NCI-H2171 treated with DMSO at 0.1 percent for 48 hours (cell line): ENCODE results near the gene DPH6.
"Not testable (repeated sequence)": the region's sequence is repeated elsewhere in the genome, so short reads cannot be mapped to it uniquely, and the experiment has no call there.

Source experiments
- DNase-seq: peaks from one replicate; lab custom pipeline; 2025; lab: John Stamatoyannopoulos, UW

Gene DPH6

DNA sequence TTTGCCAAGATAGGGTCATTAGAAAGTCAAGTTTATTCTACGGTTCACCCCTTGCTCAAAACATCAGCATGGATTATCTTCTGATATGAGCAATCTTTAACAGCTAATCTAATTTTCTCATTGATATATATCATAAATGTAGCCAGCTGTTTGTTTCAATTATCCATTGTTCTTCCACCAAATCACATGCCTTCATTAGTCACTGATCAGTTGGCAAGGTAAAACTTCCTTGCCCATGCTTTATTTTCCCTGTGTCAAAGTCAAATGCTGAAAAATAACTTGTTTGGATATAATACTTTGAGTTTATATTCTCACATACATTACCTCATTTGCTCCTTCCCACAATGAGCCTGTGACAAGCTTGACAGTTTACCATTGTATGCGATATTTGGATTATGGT, 60.6 kb downstream of the DPH6 start:
- no peak for DNase-seq

DNA sequence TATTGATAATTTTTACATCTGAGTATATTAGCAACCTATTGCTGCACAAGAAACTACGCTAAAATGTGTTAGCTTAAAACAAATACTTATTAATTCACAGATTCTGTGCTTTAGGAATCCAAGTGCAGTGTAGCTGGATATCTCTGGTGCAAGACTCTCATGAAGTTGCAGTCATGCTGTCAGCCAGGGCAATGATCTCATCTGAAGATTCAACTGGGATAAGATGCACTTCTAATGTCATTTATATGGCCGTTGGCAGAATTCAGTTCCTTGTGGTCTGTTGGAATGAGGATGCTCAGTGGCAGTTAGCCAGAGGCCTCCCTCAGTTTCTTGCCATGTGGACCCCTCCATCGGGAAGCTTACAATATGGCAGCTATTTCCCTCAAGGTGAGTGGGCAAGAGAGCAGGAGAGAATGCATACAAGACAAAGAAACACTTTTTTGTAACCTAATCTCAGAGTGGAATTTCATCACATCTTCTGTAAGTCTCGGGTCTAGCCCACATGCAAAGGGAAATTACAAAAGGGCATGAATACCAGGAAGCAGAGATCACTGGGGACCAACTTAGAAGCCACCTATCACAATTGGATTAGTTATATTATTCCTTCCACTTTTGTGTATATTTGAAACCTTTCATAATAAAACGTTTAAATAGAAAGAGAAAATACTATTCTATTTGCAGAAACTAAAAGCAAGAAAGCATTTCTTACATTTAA, 61.6 kb downstream of the DPH6 start:
- DNase-seq = no peak

DNA sequence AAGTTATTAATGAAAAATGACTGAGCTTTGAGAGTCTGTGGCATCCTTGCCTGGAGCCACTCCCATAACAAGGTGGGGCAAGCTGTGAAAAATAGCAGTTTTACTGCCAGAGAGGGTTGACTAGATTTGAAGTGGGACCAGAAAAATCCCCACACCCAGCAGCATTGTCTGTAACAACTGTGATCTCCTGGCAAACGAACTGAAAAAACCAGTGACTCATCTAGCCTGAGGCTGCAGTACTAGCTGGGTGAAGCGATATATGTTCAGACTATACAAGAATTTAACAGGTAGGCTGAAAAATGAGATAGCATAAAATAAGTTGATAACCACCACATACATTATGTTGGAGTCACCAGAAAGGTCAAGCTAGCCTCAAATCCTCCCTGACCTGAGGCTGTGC, 64.0 kb downstream of the DPH6 start:
- DNase-seq = no peak

DNA sequence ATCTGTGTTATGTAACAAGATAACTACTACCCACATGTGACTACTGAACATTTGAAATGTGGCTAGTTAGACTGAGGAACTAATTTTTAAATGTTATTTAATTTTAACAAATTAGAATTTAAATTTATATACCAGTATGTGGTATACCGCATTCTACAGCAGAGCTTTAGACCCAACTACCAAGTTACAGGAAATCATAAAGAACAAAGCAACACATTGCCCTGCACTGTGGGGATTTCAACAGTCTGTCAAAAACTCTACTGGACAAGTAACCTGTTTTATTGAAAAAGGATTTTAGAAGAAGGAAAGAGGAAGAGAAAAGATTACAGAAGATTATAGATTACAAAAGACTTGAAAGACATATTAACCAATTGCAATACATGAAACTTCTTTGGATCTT, 64.9 kb downstream of the DPH6 start:
- DNase-seq = no peak

DNA sequence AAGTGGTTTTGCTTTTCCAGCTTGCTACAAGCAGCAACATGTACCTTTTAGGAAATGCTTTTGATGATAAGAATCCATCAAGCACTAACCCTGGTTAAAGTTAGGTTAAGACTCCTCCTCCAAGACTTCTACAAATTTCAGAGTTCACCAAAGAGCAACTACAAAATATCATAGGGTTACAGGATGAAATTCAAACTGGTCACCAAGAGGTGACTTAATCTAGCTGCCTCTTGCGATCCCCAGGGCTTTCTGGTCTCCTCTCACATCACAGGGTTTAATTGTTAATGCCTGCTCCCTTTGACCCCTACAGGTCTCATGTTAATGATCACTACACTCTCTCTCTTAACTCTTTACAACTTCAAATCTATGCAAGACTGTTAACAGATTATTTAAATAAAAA, 66.5 kb downstream of the DPH6 start:
- DNase-seq = no peak

DNA sequence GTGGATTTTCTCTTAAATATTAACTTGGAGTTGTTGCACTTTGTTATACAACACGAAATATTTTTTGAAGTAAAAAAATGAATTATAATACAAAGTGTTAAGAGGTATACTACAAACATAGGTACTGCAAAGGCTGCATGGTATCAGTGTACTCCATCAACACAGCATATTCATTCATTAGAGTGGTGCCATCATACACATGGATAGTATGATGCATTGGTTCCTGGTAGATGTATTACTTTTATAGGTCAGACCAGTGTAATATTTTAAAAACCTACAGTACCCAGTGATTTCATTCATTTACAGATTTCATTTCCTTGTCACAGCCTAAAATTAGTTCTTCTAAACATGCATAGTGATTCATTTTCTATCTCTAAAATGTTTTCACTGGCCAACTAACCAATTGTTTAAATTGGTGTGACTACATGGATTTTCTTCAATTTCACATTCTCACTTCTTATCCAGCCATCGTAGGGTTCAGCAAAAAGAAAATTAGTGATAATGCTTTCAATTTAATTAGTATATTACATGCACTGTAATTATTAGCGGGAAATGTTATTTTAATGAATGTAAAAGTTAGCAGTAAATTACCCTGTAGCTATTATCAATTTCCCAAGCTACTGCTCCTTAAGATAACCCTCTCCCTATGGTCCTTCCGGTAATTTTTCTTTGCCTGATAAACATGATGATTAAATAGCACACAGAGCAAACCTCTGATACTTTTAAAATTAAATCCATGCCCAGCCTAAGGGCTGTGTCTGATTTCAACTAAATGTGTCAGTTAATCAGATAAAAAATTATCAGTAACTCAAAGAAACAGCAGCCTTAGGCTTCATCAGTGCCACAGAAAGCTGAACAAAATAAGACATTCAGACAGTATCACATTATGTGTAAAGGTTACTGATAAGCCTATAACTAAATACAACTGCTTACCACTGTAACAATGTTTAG, 68.4 kb downstream of the DPH6 start:
- no peak for DNase-seq

DNA sequence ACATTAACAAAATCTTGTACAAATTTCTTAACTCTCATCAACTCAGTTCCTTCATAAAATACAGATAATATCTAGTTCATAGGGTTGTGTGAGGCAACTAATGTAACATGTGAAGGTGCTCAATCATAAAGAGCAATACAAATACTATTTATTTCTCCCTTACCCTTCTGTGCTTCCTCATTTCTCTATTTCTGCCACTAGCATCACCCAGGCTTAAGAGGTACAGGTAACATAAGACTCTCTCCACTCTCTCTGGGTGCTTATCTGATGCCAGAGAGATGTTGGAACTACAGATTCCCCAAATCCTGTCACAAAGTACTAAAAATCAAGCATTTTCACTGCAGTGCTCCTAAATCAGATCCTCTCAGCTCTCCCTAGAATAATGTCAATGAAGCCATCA, 74.9 kb downstream of the DPH6 start:
- no peak for DNase-seq

DNA sequence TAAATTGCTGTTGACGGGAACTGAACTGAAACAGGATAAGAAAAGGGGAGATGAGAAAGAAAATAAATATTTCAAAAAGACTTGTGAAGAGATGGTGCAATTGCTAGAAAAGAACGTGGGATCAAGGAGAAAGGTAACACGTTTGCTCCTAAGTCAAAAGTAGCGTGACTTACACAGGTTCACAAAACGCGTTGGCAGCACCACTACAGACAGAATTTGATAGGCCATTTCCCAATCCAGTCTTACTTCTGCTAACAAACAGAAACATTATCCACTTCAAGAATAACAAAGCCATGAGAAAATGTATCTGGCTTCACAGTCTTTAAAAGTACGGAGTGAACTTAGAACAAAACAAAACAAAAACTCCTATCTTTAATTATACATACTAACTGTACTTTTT, 75.5 kb downstream of the DPH6 start:
- DNase-seq = no peak

DNA sequence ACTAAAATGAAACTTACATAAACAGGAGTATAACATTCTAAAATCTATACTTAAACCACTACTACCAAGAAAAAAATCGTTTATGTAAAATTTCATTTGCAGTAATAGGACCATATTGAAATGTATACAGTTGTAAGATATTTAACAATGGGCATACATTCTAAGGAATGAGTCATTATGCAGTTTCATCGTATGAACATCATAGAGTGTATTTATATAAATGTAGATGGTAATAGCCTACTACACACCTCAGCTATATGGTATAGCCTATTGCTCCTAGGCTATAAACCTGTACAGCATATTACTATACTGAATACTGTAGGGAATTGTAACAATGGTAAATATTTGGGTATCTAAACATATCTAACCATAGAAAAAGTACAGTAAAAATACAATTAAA, 79.5 kb downstream of the DPH6 start:
- DNase-seq = no peak

DNA sequence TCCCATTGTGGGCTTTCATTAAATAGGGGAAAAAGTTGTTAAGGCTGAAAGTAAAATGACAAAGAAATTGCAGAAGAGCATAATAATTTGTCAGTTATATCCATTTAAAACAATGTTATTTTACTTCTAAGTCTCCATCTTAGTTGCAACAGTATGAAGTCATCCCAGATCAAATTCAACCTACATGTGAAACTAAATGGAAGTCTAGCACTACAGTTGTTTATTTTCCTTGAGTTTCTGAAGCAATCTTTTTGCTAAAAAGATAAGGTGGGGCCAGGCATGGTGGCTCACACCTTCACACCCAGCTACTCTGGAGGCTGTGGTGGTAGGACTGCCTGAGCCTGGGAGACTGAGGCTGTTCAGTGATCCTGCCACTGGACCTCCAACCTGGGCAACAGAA, 80.2 kb downstream of the DPH6 start:
- DNase-seq = no peak

DNA sequence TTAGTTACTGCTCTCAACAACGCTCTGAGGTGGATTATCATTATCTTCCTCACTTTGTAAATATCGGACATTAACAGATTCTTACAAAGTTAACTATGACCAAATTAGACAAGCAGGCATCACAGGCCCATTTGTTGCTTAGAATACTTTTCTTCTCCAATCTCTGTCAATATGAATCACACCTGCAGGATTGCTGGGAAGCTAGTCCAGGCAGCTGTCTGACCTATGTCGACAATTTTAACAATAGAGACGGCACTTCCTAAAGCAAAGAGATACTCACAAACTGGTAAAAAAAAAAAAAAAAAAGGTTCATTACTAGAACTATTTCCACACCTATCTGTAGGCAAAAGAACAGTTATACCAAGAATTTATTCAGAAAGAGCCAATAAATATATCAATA, 85.3 kb downstream of the DPH6 start:
- DNase-seq = no peak

DNA sequence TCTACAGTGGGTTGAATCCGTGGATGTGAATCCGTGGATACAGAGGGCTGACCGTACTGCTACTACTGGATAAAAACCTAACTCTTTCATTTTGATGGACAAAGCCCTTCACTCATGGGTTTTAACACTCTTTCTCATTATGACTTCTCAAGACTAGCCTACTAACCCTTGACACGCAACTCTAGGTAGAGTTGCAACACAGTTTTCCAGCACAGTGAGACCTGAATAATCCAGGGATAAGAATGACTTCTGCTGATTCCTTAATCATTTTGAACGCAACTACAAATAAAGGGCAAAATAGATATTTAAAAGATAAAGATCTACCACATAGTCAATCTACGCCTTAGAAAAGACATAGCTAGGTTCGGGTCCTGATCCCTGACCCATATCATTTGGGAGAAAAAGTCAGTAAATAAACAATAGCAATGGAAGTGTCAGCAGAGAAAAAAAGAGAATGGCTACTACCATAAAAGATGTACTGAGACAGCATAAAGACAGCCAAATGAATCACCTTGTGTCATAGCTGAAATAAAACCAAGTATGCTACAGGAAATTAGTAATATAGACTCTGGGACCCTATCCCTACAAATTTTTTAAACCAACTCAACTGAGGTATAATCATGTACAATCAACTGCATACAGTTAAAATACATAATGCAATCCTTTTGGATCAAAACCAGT, 87.6 kb downstream of the DPH6 start:
- no peak for DNase-seq

DNA sequence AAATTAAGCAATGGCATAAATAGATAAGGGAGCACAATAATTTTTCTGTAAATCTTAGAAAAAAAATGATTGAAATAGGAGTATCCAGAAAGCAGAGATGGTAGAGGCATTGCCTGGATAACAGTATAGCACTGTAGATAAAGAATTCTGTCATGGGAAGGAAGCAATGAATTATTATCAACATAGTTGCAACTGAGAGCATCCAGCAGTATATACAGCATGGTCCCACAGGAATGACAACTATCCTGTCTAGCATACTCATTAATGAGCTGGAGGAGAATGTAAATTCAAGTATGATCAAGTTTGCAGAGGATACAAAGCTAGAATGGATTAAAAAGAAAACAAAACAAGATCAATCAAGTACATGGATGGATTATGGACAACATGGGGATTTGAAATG, 90.8 kb downstream of the DPH6 start:
- DNase-seq = no peak

DNA sequence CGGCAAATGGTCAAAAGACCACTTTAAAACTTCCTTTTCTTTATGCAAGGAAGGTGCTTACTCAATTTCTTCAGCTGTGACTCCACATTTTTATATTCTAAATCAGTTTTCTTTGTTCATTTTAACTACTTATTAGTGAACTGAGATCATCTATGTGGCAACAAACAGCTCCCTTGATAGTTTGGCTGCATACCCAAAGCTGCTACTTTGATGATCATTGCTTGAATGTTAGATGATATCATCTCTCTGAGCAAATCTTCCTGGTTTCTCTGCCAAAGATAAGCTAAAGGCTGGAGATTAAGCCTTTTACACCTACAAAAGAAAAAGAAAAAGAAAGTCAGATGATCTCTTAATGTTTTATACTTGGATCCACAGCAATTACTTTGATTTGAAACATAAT, 95.5 kb downstream of the DPH6 start:
- no peak for DNase-seq

DNA sequence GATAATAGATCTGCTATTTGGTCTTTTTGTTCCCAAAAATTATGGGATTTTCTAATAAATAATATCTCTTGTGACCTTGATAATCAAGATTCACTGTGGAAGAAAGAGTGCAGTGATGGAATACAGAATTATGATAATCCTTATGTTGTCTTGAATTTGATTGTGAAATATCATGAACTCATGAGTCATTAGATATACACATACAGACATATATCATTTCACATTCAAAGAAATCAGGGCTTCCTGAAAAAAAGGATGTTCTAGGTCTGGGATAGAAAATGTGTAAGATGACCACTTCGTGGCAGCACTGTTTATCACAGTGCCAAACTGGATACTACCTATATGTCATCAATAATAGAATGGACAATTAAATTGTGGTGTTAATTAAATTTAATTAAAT, 97.7 kb downstream of the DPH6 start:
- no peak for DNase-seq

DNA sequence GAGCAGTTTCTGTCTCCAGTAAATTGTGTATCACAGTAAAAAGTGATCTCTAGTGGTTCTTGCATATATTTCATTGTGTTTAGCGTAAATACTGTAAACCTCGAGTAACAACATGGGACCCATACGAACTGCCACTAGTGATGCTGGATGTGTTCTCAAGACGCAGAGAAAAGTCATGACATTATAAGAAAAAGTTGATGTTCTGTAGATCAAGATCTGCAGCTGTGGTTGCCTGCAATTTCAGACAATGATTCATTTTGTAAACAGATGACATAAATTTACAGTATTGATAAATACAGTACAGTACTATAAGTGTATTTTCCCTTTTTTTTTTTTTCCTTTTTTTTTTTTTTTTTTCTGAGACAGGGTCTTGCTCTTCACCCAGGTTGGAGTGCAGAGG, 100.1 kb downstream of the DPH6 start:
- DNase-seq = no peak

DNA sequence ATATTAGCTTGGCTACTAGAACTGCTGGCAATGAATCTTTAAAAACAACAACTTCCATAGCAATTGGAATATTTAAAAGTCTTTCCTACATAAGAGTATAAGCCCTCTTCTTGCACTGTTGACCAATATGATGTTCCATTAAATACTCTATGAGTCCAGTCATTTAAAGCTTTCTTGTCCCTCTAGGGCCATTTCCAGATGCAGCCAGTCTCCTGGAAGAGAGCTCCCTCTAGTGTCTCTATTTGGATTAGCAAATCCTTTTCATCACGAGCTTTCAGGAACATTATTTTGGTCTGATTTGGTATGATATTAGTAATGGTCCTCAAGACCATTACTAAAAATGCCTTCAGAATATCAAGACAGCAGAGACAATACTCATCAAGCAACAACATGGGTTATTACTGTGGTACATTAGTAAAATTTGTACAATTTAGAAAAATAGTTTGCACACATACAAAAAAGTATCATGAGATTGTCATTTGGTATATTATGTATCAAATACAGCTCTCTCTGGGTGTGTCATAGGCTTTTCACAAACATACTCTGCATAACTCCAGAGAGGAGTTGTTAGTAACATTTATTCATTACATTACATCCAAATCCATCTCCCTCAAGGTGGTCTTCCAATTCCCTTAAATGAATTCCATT, 101.3 kb downstream of the DPH6 start:
- DNase-seq = peak; percentile 14

DNA sequence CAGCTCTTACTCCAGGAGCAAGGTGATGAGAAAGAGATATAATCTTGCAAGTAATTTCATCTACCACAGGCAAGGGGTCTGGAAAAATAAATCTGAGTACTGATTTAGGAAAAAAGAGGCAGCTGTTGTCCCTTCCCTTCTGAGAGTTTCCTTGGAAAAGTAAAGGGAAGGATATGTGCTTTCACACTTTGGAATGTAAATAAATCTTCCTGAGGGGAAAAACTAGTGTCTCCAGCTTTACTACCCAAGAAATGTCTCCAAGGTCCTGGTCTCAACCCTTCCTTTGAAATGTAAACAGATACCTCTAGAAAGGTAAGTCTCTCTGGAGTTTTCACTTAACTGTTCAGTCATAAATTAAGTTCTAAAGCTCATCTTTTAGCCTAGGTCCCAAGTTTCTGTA, 102.6 kb downstream of the DPH6 start:
- no peak for DNase-seq

DNA sequence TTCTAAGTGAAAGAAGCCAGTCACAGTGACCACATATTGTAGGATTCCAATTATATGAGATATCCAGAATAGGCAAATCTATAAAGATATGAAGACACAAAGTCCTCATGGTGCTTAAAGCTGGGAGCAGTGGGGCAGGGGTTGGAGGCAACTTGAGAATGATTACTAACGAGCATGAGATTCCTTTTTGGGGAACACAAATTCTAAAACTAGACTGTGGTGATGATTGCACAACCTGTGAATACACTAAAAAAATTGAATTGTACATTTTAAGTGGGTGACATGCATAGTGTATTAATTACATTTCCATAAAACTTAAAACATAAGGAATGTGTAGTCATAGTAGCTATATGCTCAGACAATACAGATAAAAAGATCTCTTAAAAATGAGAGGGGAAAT, 103.2 kb downstream of the DPH6 start:
- DNase-seq = no peak

DNA sequence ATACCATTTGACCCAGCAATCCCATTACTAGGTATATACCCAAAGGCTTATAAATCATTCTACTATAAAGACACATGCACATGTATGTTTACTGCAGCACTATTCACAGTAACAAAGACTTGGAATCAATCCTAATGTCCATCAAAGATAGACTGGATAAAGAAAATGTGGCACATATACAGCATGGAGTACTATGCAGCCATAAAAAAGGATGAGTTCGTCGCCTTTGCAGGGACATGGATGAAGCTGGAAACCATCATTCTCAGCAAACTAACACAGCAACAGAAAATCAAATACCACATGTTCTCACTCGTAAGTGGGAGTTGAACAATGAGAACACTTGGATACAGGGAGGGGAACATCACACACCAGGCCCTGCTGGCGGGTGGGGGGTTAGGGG, 104.7 kb downstream of the DPH6 start:
- not testable (repeated sequence) for DNase-seq

DNA sequence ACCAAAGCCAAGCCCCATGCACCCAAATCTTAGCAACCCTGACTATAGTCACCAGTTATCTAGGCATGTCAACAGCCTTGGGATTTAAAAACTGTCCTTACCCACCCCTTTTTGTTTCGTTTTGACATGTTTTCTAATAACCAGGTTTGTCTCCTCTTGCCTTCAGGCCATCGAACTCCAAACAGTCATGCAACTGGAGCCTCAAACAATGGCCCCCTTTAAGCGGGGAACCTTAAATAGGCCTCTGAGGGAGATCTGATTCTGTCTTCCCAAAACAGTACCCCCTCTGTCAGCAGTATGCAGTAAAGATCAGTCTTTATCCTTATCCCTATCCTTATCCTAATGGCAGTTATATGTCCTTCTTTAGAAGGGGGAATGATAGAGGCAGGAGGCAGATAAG, 105.7 kb downstream of the DPH6 start:
- no peak for DNase-seq

DNA sequence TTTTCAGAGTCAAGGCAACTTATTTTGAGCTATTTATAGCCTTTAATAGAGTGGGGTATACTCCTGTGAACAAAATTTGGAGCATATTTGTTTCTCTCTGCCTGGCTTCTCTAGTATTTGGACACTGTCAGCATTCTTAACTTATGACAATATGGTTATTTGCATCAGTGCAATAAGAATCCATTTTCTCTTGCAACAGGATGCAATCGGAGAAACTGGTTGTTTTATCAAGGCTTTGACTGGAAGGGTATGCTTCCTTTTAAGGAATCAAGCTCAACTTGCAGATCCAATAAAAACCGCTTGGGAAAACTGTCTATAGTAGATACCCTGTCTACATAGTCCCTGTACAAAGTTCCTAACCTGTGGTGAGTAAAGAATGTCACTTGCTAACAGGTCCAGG, 106.7 kb downstream of the DPH6 start:
- DNase-seq = no peak
